ENCODE measurements around the gene ZC3H7B. TPM values are rescaled to one million over a fixed set of nuclear protein-coding genes. Genes with fewer than 3 reads are reported as not detected.
A peak's percentile ranks its signal among the peaks of the same experiment; 100 is the strongest.

ZC3H7B gene
- total RNA-seq, 1 experiment from 2014 or later: 33.6 TPM

- no peak for DNase-seq (ENCODE audit: low read depth)
Measured at GRCh38 chr22:41354979-41355378, 53.7 kb downstream of the ZC3H7B start.

DNA sequence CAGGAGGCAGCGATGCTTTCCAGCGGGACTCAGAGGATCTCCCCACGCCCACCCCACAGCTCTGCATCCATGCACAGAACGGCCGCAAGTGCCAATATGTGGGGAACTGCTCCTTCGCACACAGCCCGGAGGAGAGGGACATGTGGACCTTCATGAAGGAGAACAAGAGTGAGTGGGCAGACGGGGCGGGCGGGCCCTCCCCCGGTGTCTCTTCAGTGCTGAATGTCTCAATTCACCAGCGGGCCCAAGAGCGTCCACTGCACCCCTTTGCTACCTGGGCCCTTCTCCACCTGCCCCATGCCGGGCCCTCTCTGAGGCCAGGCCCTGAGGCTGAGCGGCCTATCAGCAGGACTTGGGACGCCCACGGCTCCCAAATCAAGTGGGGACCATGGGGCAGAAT, 54.6 kb downstream of the ZC3H7B start:
- DNase-seq (ENCODE audit: low read depth): no peak

DNA sequence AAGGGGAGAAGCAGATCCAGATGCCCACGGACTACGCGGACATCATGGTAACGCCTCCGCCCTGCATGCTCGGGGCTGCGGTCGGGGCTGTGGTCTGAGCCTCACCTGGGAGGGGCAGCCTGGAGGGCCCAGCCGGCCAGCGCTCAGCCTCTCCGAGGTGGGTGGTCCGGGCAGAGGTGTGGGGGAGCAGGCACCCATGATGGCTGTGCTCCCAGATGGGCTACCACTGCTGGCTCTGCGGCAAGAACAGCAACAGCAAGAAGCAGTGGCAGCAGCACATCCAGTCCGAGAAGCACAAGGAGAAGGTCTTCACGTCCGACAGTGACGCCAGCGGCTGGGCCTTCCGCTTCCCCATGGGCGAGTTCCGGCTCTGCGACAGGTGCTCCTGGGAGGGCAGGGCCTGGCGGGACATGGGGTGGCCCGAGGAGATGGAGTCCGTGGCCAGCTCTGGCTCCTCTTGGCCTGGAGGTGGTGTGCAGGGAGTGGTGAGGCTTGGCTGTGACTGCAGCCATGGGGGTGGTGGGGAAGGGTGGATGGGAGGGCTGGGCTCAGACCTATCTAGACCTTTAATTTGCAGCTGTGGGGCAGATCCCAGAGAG, 55.2 kb downstream of the ZC3H7B start:
- no peak for DNase-seq (ENCODE audit: low read depth)

DNA sequence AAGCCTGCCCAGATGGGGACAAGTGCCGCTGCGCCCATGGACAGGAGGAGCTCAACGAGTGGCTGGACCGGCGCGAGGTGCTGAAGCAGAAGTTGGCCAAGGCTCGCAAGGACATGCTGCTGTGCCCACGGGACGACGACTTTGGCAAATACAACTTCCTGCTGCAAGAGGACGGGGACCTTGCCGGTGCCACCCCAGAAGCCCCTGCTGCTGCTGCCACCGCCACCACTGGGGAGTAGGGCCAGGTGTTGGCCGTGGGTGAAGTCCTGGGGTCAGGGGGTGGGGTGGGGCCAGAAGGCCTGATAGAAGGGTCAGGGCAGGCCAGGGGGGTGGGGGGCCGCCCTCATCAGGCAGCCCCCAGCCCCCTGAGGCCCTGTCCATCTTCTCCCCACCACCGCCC, 55.9 kb downstream of the ZC3H7B start:
- DNase-seq (ENCODE audit: low read depth): no peak

GRCh38 chr22:41358927-41359326, 57.6 kb downstream of the ZC3H7B start:
- no peak for DNase-seq (ENCODE audit: low read depth)

- DNase-seq (ENCODE audit: low read depth): no peak
Measured at GRCh38 chr22:41359376-41359775, 58.1 kb downstream of the ZC3H7B start.

GRCh38 chr22:41360126-41360525, 58.8 kb downstream of the ZC3H7B start:
- DNase-seq (ENCODE audit: low read depth): no peak

DNA sequence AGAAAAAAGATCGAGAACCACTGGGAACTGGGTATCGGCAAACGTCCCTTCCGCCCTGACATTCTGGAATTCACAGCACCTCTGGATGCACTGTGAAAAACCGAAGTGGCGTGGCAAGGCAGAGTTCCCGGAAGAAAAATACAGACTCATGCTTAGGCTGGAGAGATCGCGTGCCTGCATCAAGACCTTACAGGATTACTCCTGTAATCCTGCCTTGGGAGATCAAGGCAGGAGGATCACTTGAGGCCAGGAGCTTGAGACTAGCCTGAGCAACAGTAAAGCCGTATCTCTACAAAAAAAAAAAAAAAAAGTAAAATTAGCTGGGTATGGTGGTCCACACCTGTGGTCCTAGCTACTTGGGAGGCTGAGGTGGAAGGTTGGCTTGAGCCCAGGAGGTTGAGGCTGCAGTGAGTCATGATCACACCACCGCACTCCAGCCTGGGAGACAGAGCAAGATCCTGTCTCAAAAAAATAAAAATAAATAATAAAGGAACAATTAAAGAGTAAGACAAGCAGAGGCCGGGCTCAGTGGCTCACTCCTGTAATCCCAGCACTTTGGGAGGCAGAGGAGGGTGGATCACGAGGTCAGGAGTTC, 60.5 kb downstream of the ZC3H7B start:
- DNase-seq (ENCODE audit: low read depth): peak; percentile 54

GRCh38 chr22:41362615-41363014, 61.3 kb downstream of the ZC3H7B start:
- no peak for DNase-seq (ENCODE audit: low read depth)

- no peak for DNase-seq (ENCODE audit: low read depth)
Measured at GRCh38 chr22:41364233-41364632, 62.9 kb downstream of the ZC3H7B start.

GRCh38 chr22:41364955-41365354, 63.6 kb downstream of the ZC3H7B start:
- DNase-seq (ENCODE audit: low read depth): no peak

- DNase-seq (ENCODE audit: low read depth): no peak
Measured at GRCh38 chr22:41365425-41365824, 64.1 kb downstream of the ZC3H7B start.

DNA sequence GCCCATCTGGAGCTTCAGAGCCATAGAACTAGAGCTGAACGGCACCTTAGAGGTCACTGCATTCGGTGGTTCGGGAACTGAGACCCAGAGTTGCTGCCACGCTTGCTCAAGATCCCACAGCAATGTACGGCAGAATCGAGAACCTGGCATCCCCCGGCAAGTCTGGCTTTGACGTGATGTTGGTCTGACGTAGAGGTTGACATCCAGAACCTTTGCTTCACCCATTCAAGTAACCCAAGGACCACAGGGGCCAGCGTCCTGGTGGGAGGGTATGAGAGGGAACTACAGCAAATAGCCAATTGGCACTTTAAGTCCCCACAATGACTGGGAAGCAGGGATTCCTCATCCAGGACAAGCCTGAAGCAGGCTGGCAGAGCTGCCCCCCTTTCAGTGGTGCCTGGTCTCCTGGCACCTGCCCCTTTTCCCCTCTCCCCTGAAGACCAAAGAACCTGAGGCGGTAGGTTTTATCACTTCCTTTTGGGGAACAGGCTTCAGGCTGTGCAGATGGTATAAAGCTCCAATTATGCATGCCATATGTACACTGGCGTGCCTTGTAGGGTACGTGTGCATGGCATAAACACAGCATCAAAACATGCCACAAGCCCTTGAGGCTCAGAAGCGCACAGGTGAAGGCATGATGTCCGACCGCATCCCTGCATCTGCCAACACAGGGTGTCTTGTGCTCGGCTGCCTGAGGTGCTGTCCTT, 65.2 kb downstream of the ZC3H7B start:
- DNase-seq (ENCODE audit: low read depth): no peak

GRCh38 chr22:41367039-41367679, 65.8 kb downstream of the ZC3H7B start:
- DNase-seq (ENCODE audit: low read depth): peak; percentile 96

DNA sequence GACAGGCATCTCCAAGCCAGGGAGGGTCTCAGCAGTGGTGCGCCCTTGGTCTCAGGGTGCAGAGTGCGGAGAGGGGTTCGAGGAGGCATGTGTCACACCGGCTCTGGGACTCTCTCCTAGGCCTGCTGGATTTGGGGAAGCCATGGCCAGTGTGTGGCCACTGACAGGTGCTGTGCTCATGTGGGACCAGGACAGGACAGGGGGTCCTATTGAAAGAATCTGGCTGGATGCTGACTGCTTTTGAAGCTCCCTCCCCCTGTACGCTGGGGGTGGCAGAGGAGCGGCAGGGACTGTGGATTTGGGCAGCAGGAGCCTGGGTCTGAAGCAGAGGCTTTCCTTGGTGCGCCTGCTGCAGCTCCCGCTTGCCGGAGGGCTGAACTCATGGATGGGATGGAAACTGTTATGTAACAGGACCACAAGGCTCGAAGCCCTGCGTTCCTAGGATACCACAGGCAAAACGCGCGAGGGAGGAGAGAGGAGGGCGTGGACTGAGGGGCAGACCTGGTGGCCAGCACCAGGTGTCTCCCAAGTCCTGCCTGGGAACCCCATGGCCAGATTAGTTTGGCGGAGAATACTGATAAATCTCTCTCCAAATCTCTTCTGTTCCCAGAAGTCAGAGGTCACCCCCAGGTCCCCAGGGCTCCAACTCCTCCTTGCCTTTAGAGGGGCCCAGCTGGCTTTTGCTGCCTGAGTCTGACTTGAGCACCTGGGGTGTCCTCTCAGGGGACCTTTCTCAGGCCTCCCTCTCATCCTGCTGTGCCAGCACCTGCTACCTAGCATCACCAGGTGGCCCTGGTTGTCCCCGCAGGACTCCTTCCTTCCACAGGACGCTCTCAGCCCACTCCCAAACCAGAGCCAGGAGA, 66.6 kb downstream of the ZC3H7B start:
- no peak for DNase-seq (ENCODE audit: low read depth)

DNA sequence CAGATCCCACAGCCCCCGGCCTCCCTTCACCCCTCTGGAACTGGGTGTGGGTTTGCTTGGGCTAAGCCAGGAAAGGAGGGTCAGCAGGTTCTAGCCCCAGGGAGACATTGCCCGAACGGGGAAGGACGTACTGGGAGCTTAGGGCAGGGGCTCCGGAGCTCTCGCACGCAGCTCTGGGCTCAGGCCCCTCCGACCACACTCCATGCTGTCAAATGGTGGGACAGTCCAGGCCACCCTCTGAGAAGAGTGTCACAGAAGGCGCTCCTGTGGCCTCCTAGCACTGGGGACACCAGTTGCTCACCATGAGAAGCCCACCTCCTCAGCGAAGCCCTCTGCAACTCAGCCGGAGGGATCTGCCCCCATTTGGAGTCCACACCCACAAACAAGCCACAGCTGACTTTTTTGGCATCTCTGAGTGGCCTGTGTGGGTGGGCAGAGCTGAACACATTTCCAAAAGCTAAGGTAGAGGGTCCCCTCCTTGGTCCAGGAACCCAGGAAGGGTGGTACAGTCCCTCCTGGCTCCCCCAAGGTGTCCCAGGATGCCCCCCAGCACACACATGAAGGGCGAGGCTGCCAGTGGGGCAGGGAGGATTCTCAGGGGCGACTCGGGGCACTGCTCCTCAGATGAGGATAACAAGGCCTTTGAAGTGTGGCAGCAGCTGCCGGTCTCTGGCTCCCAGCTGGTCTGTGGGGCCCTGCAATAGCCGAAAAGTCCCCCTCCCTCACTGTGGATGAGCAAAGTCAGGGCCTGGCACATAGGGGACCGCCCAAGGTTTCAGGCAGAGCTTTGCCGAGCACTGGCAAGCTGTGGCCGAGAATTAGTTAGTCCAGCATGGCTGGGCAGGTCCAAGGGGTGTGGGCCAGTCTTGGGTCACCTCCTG, 67.5 kb downstream of the ZC3H7B start:
- DNase-seq (ENCODE audit: low read depth): no peak

DNA sequence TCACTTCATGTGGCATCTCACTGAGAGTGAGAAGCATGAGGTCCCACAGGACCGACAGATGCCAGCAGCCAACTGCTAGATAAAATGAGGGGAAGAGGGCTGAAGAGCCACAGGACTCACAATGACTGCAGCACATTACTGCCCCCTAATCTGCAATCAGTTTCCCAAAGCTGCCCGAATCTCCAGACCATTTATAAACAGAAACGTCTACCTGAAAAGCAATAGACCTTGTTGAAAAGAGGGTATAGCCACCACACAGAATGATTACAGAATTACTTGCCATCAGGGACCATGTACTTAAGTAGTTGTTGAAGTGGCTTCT, 68.1 kb downstream of the ZC3H7B start:
- DNase-seq (ENCODE audit: low read depth): no peak

- DNase-seq (ENCODE audit: low read depth): no peak
Measured at GRCh38 chr22:41369837-41370236, 68.5 kb downstream of the ZC3H7B start.

DNA sequence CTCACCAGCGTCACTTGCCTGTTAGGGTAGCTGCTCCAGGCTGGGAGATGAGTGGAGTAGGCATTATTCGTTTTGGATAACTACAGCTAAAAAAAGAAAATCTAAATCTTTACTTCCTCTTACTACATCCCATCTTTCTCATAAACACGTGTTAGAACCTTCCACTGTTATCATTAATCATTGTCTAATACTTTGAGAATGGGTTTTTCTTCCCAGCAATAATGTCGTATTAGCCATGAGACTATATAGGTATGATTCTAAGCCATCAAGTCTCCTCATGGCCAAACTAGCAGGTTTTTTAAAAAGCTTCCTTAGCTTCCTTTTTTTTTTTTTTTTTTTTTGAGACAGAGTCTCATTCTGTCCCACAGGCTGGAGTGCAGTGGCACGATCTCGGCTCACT, 76.5 kb downstream of the ZC3H7B start:
- DNase-seq (ENCODE audit: low read depth): no peak

DNA sequence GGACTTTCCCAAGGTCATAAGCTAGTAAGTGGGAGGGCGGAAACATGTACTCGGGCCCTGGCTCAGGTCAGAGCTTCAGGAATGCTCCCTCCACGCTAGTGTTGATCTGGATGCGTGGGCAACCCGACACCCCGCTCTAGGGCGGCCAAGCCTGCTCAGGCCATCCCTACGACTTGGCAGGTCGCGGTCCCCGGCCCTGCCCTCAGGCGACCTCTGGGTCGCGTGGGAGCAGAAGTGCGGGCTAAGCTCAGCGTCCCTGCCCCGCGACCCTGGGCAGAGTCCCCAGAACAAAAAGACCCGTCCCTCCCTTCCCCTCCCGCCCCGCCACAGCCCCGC, 79.6 kb downstream of the ZC3H7B start:
- DNase-seq (ENCODE audit: low read depth): peak; percentile 68
